ENCODE data around the gene CD180.

Gene CD180

GRCh38 chr5:67149951-67150523 lies 46.6 kb downstream of the CD180 start:
- Histone ChIP-seq H3K9ac (ENCODE audit: low read depth, low read length) (no peak overlapping the region), H3K9me3 (ENCODE audit: control insufficient read depth, insufficient read depth, low read length) (no peaks in the 10 kb centered on the region), H3K36me3 (ENCODE audit: insufficient read depth, low read length) (peaks cover 6% of the 10 kb centered on the region; the same call in 1 of the 2 replicates), H3K4me1 (ENCODE audit: insufficient read depth, low read length) (no peaks in the 10 kb centered on the region)

GRCh38 chr5:67149057-67149950 lies 47.3 kb downstream of the CD180 start:
- Histone ChIP-seq H3K9me3 (ENCODE audit: control insufficient read depth, insufficient read depth, low read length) (no peaks in the 10 kb centered on the region), H3K9ac (ENCODE audit: low read depth, low read length) (no peak overlapping the region), H3K4me1 (ENCODE audit: insufficient read depth, low read length) (no peaks in the 10 kb centered on the region), H3K36me3 (ENCODE audit: insufficient read depth, low read length) (peaks cover 6% of the 10 kb centered on the region; the same call in 1 of the 2 replicates)

- Histone ChIP-seq H3K4me1 (ENCODE audit: insufficient read depth, low read length) (no peaks in the 10 kb centered on the region), H3K36me3 (ENCODE audit: insufficient read depth, low read length) (peaks cover 4% of the 10 kb centered on the region; the same call in 1 of the 2 replicates), H3K9me3 (ENCODE audit: control insufficient read depth, insufficient read depth, low read length) (no peaks in the 10 kb centered on the region), H3K9ac (ENCODE audit: low read depth, low read length) (no peak overlapping the region)
These were observed 48.8 kb downstream of the CD180 start for GRCh38 chr5:67147760-67148159.

- Histone ChIP-seq H3K9ac (ENCODE audit: low read depth, low read length) (no peak overlapping the region), H3K36me3 (ENCODE audit: insufficient read depth, low read length) (peaks cover 6% of the 10 kb centered on the region; the same call in 1 of the 2 replicates), H3K9me3 (ENCODE audit: control insufficient read depth, insufficient read depth, low read length) (no peaks in the 10 kb centered on the region), H3K4me1 (ENCODE audit: insufficient read depth, low read length) (no peaks in the 10 kb centered on the region)
These were observed 49.6 kb downstream of the CD180 start for GRCh38 chr5:67146981-67147380.

GRCh38 chr5:67146574-67146973 lies 50.0 kb downstream of the CD180 start:
- H3K36me3 ChIP-seq (ENCODE audit: insufficient read depth, low read length), result peaks cover 6% of the 10 kb centered on the region; the same call in 1 of the 2 replicates
- no peak overlapping the region for H3K9ac ChIP-seq (ENCODE audit: low read depth, low read length)
- no peaks in the 10 kb centered on the region for H3K9me3 ChIP-seq (ENCODE audit: control insufficient read depth, insufficient read depth, low read length)
- H3K4me1 ChIP-seq (ENCODE audit: insufficient read depth, low read length), result no peaks in the 10 kb centered on the region

- no peak overlapping the region for H3K9ac ChIP-seq (ENCODE audit: low read depth, low read length)
These were observed 52.4 kb downstream of the CD180 start for GRCh38 chr5:67144183-67144639.

GRCh38 chr5:67143549-67143948 lies 53.0 kb downstream of the CD180 start:
- Histone ChIP-seq H3K9ac (ENCODE audit: low read depth, low read length) (no peak overlapping the region), H3K36me3 (ENCODE audit: insufficient read depth, low read length) (peaks cover 6% of the 10 kb centered on the region; the same call in 1 of the 2 replicates), H3K9me3 (ENCODE audit: control insufficient read depth, insufficient read depth, low read length) (no peaks in the 10 kb centered on the region), H3K4me1 (ENCODE audit: insufficient read depth, low read length) (no peaks in the 10 kb centered on the region)

More at GRCh38 chr5:67144183-67144639, 52.4 kb downstream of the CD180 start:
- no peaks in the 10 kb centered on the region for H3K9me3 ChIP-seq (ENCODE audit: control insufficient read depth, insufficient read depth, low read length)
- peaks cover 6% of the 10 kb centered on the region; the same call in 1 of the 2 replicates for H3K36me3 ChIP-seq (ENCODE audit: insufficient read depth, low read length)
- H3K4me1 ChIP-seq (ENCODE audit: insufficient read depth, low read length), result no peaks in the 10 kb centered on the region

- Histone ChIP-seq H3K4me1 (ENCODE audit: insufficient read depth, low read length) (no peaks in the 10 kb centered on the region), H3K36me3 (ENCODE audit: insufficient read depth, low read length) (peaks cover 4% of the 10 kb centered on the region; the same call in 1 of the 2 replicates), H3K9ac (ENCODE audit: low read depth, low read length) (no peak overlapping the region), H3K9me3 (ENCODE audit: control insufficient read depth, insufficient read depth, low read length) (no peaks in the 10 kb centered on the region)
These were observed 53.8 kb downstream of the CD180 start for GRCh38 chr5:67142816-67143215.

GRCh38 chr5:67141644-67142043 lies 55.0 kb downstream of the CD180 start:
- no peak overlapping the region for H3K9ac ChIP-seq (ENCODE audit: low read depth, low read length)
- H3K9me3 ChIP-seq (ENCODE audit: control insufficient read depth, insufficient read depth, low read length), result no peaks in the 10 kb centered on the region
- H3K36me3 ChIP-seq (ENCODE audit: insufficient read depth, low read length), result peaks cover 2% of the 10 kb centered on the region; the same call in 1 of the 2 replicates
- H3K4me1 ChIP-seq (ENCODE audit: insufficient read depth, low read length), result no peaks in the 10 kb centered on the region

GRCh38 chr5:67140413-67140812 lies 56.2 kb downstream of the CD180 start:
- Histone ChIP-seq H3K9me3 (ENCODE audit: control insufficient read depth, insufficient read depth, low read length) (no peaks in the 10 kb centered on the region), H3K36me3 (ENCODE audit: insufficient read depth, low read length) (peaks cover 2% of the 10 kb centered on the region; the same call in 1 of the 2 replicates), H3K9ac (ENCODE audit: low read depth, low read length) (no peak overlapping the region), H3K4me1 (ENCODE audit: insufficient read depth, low read length) (no peaks in the 10 kb centered on the region)

- Histone ChIP-seq H3K9me3 (ENCODE audit: control insufficient read depth, insufficient read depth, low read length) (no peaks in the 10 kb centered on the region), H3K4me1 (ENCODE audit: insufficient read depth, low read length) (no peaks in the 10 kb centered on the region), H3K36me3 (ENCODE audit: insufficient read depth, low read length) (peaks cover 2% of the 10 kb centered on the region; the same call in 1 of the 2 replicates), H3K9ac (ENCODE audit: low read depth, low read length) (no peak overlapping the region)
These were observed 57.6 kb downstream of the CD180 start for GRCh38 chr5:67139030-67139429.

GRCh38 chr5:67135381-67135984 lies 61.1 kb downstream of the CD180 start:
- Histone ChIP-seq H3K9me3 (ENCODE audit: control insufficient read depth, insufficient read depth, low read length) (no peaks in the 10 kb centered on the region), H3K36me3 (ENCODE audit: insufficient read depth, low read length) (no peaks in the 10 kb centered on the region), H3K4me1 (ENCODE audit: insufficient read depth, low read length) (no peaks in the 10 kb centered on the region), H3K9ac (ENCODE audit: low read depth, low read length) (no peak overlapping the region)

- Histone ChIP-seq H3K9ac (ENCODE audit: low read depth, low read length) (no peak overlapping the region), H3K9me3 (ENCODE audit: control insufficient read depth, insufficient read depth, low read length) (no peaks in the 10 kb centered on the region), H3K4me1 (ENCODE audit: insufficient read depth, low read length) (no peaks in the 10 kb centered on the region), H3K36me3 (ENCODE audit: insufficient read depth, low read length) (no peaks in the 10 kb centered on the region)
These were observed 62.8 kb downstream of the CD180 start for GRCh38 chr5:67133776-67134175.

- Histone ChIP-seq H3K36me3 (ENCODE audit: insufficient read depth, low read length) (no peaks in the 10 kb centered on the region), H3K9me3 (ENCODE audit: control insufficient read depth, insufficient read depth, low read length) (no peaks in the 10 kb centered on the region)
These were observed 63.4 kb downstream of the CD180 start for GRCh38 chr5:67133217-67133616.

More at GRCh38 chr5:67133217-67133616, 63.4 kb downstream of the CD180 start:
- Histone ChIP-seq H3K4me1 (ENCODE audit: insufficient read depth, low read length) (no peaks in the 10 kb centered on the region), H3K9ac (ENCODE audit: low read depth, low read length) (no peak overlapping the region)

Measured in ES-I3 (cell line).